ENCODE measurements around the gene RABL6. TPM values are rescaled to one million over a fixed set of nuclear protein-coding genes. Genes with fewer than 3 reads are reported as not detected.

The RABL6 gene
- polyA plus RNA-seq, 1 experiment = 35.4 TPM

GRCh38 chr9:136854842-136855460, 47.2 kb downstream of the RABL6 start:
- Histone ChIP-seq H3K9me3 (ENCODE audit: control insufficient read depth, insufficient read depth, low read length) (no peaks in the 10 kb centered on the region), H3K4me3 (ENCODE audit: low read depth, low read length) (no peak overlapping the region), H3K27me3 (ENCODE audit: control insufficient read depth, insufficient read depth, low read length) (no peaks in the 10 kb centered on the region), H3K27ac (ENCODE audit: low read depth, low read length) (no peak overlapping the region)
- DNase-seq (ENCODE audit: low read depth, low spot score) = no peak
- POLR2A ChIA-PET = no interaction called here
- CTCF ChIA-PET = no interaction called here
- TF ChIP-seq CTCF (IDR thresholded peaks at IDR 0.05; ENCODE audit: low read depth, low read length) = no peak

- ChIA-PET CTCF (no interaction called here), POLR2A (no interaction called here)
- Histone ChIP-seq H3K9me3 (ENCODE audit: control insufficient read depth, insufficient read depth, low read length) (no peaks in the 10 kb centered on the region), H3K4me3 (ENCODE audit: low read depth, low read length) (no peak overlapping the region), H3K27me3 (ENCODE audit: control insufficient read depth, insufficient read depth, low read length) (no peaks in the 10 kb centered on the region), H3K27ac (ENCODE audit: low read depth, low read length) (no peak overlapping the region)
- no peak for DNase-seq (ENCODE audit: low read depth, low spot score)
- TF ChIP-seq CTCF (IDR thresholded peaks at IDR 0.05; ENCODE audit: low read depth, low read length) = no peak
Measured at GRCh38 chr9:136855461-136856078, 47.8 kb downstream of the RABL6 start.

- no peak overlapping the region for H3K27ac ChIP-seq (ENCODE audit: low read depth, low read length)
- DNase-seq (ENCODE audit: low read depth, low spot score) = no peak
- no peak for TF ChIP-seq CTCF (IDR thresholded peaks at IDR 0.05; ENCODE audit: low read depth, low read length)
- no peaks in the 10 kb centered on the region for H3K9me3 ChIP-seq (ENCODE audit: control insufficient read depth, insufficient read depth, low read length)
- H3K4me3 ChIP-seq (ENCODE audit: low read depth, low read length) = no peak overlapping the region
- POLR2A ChIA-PET = no interaction called here
- H3K27me3 ChIP-seq (ENCODE audit: control insufficient read depth, insufficient read depth, low read length) = no peaks in the 10 kb centered on the region
- CTCF ChIA-PET = no interaction called here
Measured at GRCh38 chr9:136856079-136856476, 48.3 kb downstream of the RABL6 start.

- Histone ChIP-seq H3K9me3 (ENCODE audit: control insufficient read depth, insufficient read depth, low read length) (no peaks in the 10 kb centered on the region), H3K4me3 (ENCODE audit: low read depth, low read length) (no peak overlapping the region), H3K27me3 (ENCODE audit: control insufficient read depth, insufficient read depth, low read length) (no peaks in the 10 kb centered on the region), H3K27ac (ENCODE audit: low read depth, low read length) (no peak overlapping the region)
- no peak for DNase-seq (ENCODE audit: low read depth, low spot score)
- POLR2A ChIA-PET = no interaction called here
- CTCF ChIA-PET = no interaction called here
- TF ChIP-seq CTCF (IDR thresholded peaks at IDR 0.05; ENCODE audit: low read depth, low read length) = no peak
Measured at GRCh38 chr9:136856541-136857141, 48.9 kb downstream of the RABL6 start.

- no peak for DNase-seq (ENCODE audit: low read depth, low spot score)
- POLR2A ChIA-PET = no interaction called here
- H3K27me3 ChIP-seq (ENCODE audit: control insufficient read depth, insufficient read depth, low read length) = no peaks in the 10 kb centered on the region
- no peak for TF ChIP-seq CTCF (IDR thresholded peaks at IDR 0.05; ENCODE audit: low read depth, low read length)
- H3K9me3 ChIP-seq (ENCODE audit: control insufficient read depth, insufficient read depth, low read length) = no peaks in the 10 kb centered on the region
- H3K27ac ChIP-seq (ENCODE audit: low read depth, low read length) = no peak overlapping the region
- CTCF ChIA-PET = interaction anchor here (0.7 kb wide), 1 partner anchor 14 kb away, joined by 3 read pairs; the partner anchor contains the start of gene AJM1
- H3K4me3 ChIP-seq (ENCODE audit: low read depth, low read length) = no peak overlapping the region
Measured at GRCh38 chr9:136857166-136857565, 49.4 kb downstream of the RABL6 start.
